Measurements from ENCODE around the gene TFR2. TPM values are rescaled to one million over a fixed set of nuclear protein-coding genes. Genes with fewer than 3 reads are reported as not detected.

The TFR2 gene
- total RNA-seq, 1 experiment from 2014 or later, result 5.7 TPM

GRCh38 chr7:100675105-100675451 lies 33.7 kb upstream of the TFR2 start:
- DNase-seq (ENCODE audit: low spot score), result no peak
- H3K4me3 Mint-ChIP-seq, result peak overlapping the region; percentile 88

GRCh38 chr7:100674411-100675104 lies 33.2 kb upstream of the TFR2 start:
- ChIA-PET POLR2A (interaction anchor here (0.6 to 1.2 kb wide), 3 partner anchors 11 to 228 kb away, joined by 3 to 12 read pairs (median 4); partner anchors contain the start of gene FBXO24), CTCF (interaction anchor here (0.5 to 4.1 kb wide), 12 partner anchors 9 to 154 kb away, joined by 3 to 18 read pairs (median 4); partner anchors contain the start of genes GIGYF1, MOSPD3 and POP7)
- Mint-ChIP-seq H3K9me3 (no peaks in the 10 kb centered on the region), H3K4me1 (peaks cover 7% of the 10 kb centered on the region), H3K27ac (no peak overlapping the region), H3K36me3 (peaks cover 9% of the 10 kb centered on the region), H3K4me3 (peak overlapping the region; percentile 88), H3K27me3 (ENCODE audit: low read depth) (peaks cover 34% of the 10 kb centered on the region)
- ATAC-seq (no peak), DNase-seq (ENCODE audit: low spot score) (no peak)
- TF ChIP-seq FOXP4 (CRISPR knock-in tag; IDR thresholded peaks at IDR 0.05), result 0 out of 2 replicates have a peak, but pooled peaks have one; percentile 17
- no peak for TF ChIP-seq ZMAT4 (CRISPR knock-in tag; IDR thresholded peaks at IDR 0.05)
- TF ChIP-seq PRDM15 (CRISPR knock-in tag; IDR thresholded peaks at IDR 0.05), result no peak
- TF ChIP-seq EMX1 (CRISPR knock-in tag; IDR thresholded peaks at IDR 0.05), result no peak
- TF ChIP-seq SMAD4 (CRISPR knock-in tag; IDR thresholded peaks at IDR 0.05), result no peak
- no peak for TF ChIP-seq FOXK1 (CRISPR knock-in tag; IDR thresholded peaks at IDR 0.05)
- TF ChIP-seq ATF6 (CRISPR knock-in tag; IDR thresholded peaks at IDR 0.05), result no peak
- no peak for TF ChIP-seq ZNF281 (CRISPR knock-in tag; IDR thresholded peaks at IDR 0.05)
- TF ChIP-seq ZNF532 (CRISPR knock-in tag; IDR thresholded peaks at IDR 0.05; ENCODE audit: borderline replicate concordance), result no peak

More at GRCh38 chr7:100675105-100675451, 33.7 kb upstream of the TFR2 start:
- peaks cover 8% of the 10 kb centered on the region for H3K4me1 Mint-ChIP-seq
- ChIA-PET POLR2A (interaction anchor here (0.6 to 1.2 kb wide), 3 partner anchors 10 to 229 kb away, joined by 3 to 12 read pairs (median 4); partner anchors contain the start of gene FBXO24), CTCF (interaction anchor here (0.5 to 4.1 kb wide), 12 partner anchors 8 to 153 kb away, joined by 3 to 18 read pairs (median 4); partner anchors contain the start of genes GIGYF1, MOSPD3 and POP7)
- no peak for ATAC-seq
- peaks cover 11% of the 10 kb centered on the region for H3K36me3 Mint-ChIP-seq
- H3K9me3 Mint-ChIP-seq, result no peaks in the 10 kb centered on the region
- TF ChIP-seq GABPB1 (CRISPR knock-in tag; IDR thresholded peaks at IDR 0.05) (no peak), JAZF1 (CRISPR knock-in tag; IDR thresholded peaks at IDR 0.05) (no peak), USF2 (CRISPR knock-in tag; IDR thresholded peaks at IDR 0.05) (no peak)
- peaks cover 29% of the 10 kb centered on the region for H3K27me3 Mint-ChIP-seq (ENCODE audit: low read depth)
- H3K27ac Mint-ChIP-seq, result no peak overlapping the region
